Measurements from ENCODE around the gene SDCBP2.

SDCBP2 gene

GRCh38 chr20:1328680-1329330, at the start of gene SDCBP2:
SDCBP2 (minus strand) TSS chr20:1329139; CDS start chr20:1320416, 8,723 bp downstream.
- no peak for DNase-seq

GRCh38 chr20:1378735-1379125, 49.8 kb upstream of the SDCBP2 start:
- no peak for DNase-seq

GRCh38 chr20:1377984-1378734, 49.2 kb upstream of the SDCBP2 start:
- no peak for DNase-seq

- no peak for DNase-seq
These were observed 48.5 kb upstream of the SDCBP2 start for GRCh38 chr20:1377341-1377871.

- no peak for DNase-seq
These were observed 47.7 kb upstream of the SDCBP2 start for GRCh38 chr20:1376408-1377270.

GRCh38 chr20:1376007-1376406, 47.1 kb upstream of the SDCBP2 start:
- DNase-seq = no peak

GRCh38 chr20:1375515-1375914, 46.6 kb upstream of the SDCBP2 start:
- no peak for DNase-seq

GRCh38 chr20:1374246-1374645, 45.3 kb upstream of the SDCBP2 start:
- no peak for DNase-seq

GRCh38 chr20:1373614-1374013, 44.7 kb upstream of the SDCBP2 start:
- DNase-seq = no peak

GRCh38 chr20:1373036-1373435, 44.1 kb upstream of the SDCBP2 start:
- DNase-seq = no peak

- no peak for DNase-seq
These were observed 43.0 kb upstream of the SDCBP2 start for GRCh38 chr20:1371830-1372539.

- DNase-seq = no peak
These were observed 42.4 kb upstream of the SDCBP2 start for GRCh38 chr20:1371202-1371782.

GRCh38 chr20:1370548-1371110, 41.7 kb upstream of the SDCBP2 start:
- no peak for DNase-seq

- DNase-seq = no peak
These were observed 41.0 kb upstream of the SDCBP2 start for GRCh38 chr20:1369970-1370369.

GRCh38 chr20:1368448-1369199, 39.7 kb upstream of the SDCBP2 start:
- no peak for DNase-seq

- DNase-seq = no peak
These were observed 38.5 kb upstream of the SDCBP2 start for GRCh38 chr20:1367479-1367878.

- DNase-seq = no peak
These were observed 35.2 kb upstream of the SDCBP2 start for GRCh38 chr20:1364106-1364505.

- no peak for DNase-seq
These were observed 34.6 kb upstream of the SDCBP2 start for GRCh38 chr20:1363522-1363921.

- DNase-seq = no peak
These were observed 33.5 kb upstream of the SDCBP2 start for GRCh38 chr20:1362484-1362883.

- no peak for DNase-seq
These were observed 31.3 kb upstream of the SDCBP2 start for GRCh38 chr20:1360094-1360846.

Data from stimulated activated naive CD4-positive, alpha-beta T cell treated with Interleukin-2 at 50 U/mL for 16 hours (primary cell).